H1 (cell line): ENCODE data around the gene KLHL40. TPM values are rescaled to one million over a fixed set of nuclear protein-coding genes. Genes with fewer than 3 reads are reported as not detected.

ENCODE experiments used
- CTCF ChIA-PET: fragments of 300-600 bp; sonication (Branson Sonifier 250); formaldehyde crosslinking; loops from one replicate; lab custom pipeline; 2021; ENCODE audit not compliant: partially characterized antibody; lab: Charles Lee
- POLR2A ChIA-PET: fragments of 300-600 bp; sonication (Branson Sonifier 250); formaldehyde crosslinking; loops from one replicate; lab custom pipeline; 2021; ENCODE audit warnings: inconsistent platforms; ENCODE audit not compliant: partially characterized antibody; lab: Charles Lee
- DNase-seq, 2 experiments: peaks; one replicate each; pipeline versions ENCODE4 v3.0.0 to v3.0.0-alpha.2; 2010 to 2022; ENCODE audit warnings: low spot score in 2 of 2, low read depth in 1 of 2, mixed read lengths in 1 of 2
- FAIRE-seq: peaks from 2 replicates; lab custom pipeline; 2011; peaks lifted over from hg19 to GRCh38; lab: Jason Lieb, UNC
- H2AFZ ChIP-seq: 2 replicates; pipeline ENCODE4 v1.8.1; 2012; ENCODE audit warnings: low read length, inconsistent platforms
- H2AK5ac ChIP-seq: 2 replicates; pipeline ENCODE4 v1.6.1; 2013; ENCODE audit warnings: low read depth, low read length
- H2BK120ac ChIP-seq: replicated peaks from 2 replicates; pipeline ENCODE3; 2013; ENCODE audit warnings: low read depth, low read length, inconsistent platforms
- H2BK12ac ChIP-seq: 2 replicates; pipeline ENCODE4 v1.6.1; 2013; ENCODE audit warnings: low read depth, low read length
- H2BK15ac ChIP-seq: 2 replicates; pipeline ENCODE4 v1.6.1; 2013; ENCODE audit warnings: low read length
- H2BK20ac ChIP-seq: 2 replicates; pipeline ENCODE4 v1.6.1; 2013; ENCODE audit warnings: low read length
- H2BK5ac ChIP-seq: 2 replicates; pipeline ENCODE4 v1.6.1; 2013; ENCODE audit warnings: low read depth, low read length
- H3K14ac ChIP-seq: 2 replicates; pipeline ENCODE4 v1.6.1; 2013; ENCODE audit warnings: inconsistent platforms; ENCODE audit not compliant: insufficient read length
- H3K18ac ChIP-seq: 2 replicates; pipeline ENCODE4 v1.6.1; 2013; ENCODE audit warnings: low read length; ENCODE audit errors: extremely low read depth
- H3K23ac ChIP-seq: 2 replicates; pipeline ENCODE4 v1.6.1; 2013; ENCODE audit warnings: inconsistent platforms; ENCODE audit not compliant: insufficient read length
- H3K23me2 ChIP-seq: 2 replicates; pipeline ENCODE4 v1.6.1; 2013; ENCODE audit warnings: low read depth, low read length
- H3K27ac ChIP-seq: 2 replicates; pipeline ENCODE4 v1.6.1; 2011; ENCODE audit warnings: low read depth, low read length, inconsistent platforms
- H3K27me3 ChIP-seq, 4 experiments: replicated peaks in 1 of 4; 1 replicate in 1 of 4; 2 replicates in 3 of 4; pipeline versions ENCODE4 v1.6.1 to v1.8.1; 2011 to 2013; ENCODE audit warnings: low read length in 3 of 4, mild to moderate bottlenecking in 3 of 4, inconsistent platforms in 2 of 4, mixed read lengths in 2 of 4, moderate library complexity in 1 of 4; ENCODE audit not compliant: control insufficient read depth in 3 of 4, insufficient read depth in 3 of 4; ENCODE audit errors: extremely low read depth in 1 of 4
- H3K36me3 ChIP-seq, 4 experiments: 2 replicates each; pipeline versions ENCODE4 v1.6.1 to v1.8.1; 2011 to 2013; ENCODE audit warnings: mild to moderate bottlenecking in 4 of 4, low read length in 3 of 4, moderate library complexity in 2 of 4, control low read depth in 1 of 4, inconsistent platforms in 1 of 4; ENCODE audit not compliant: insufficient read depth in 4 of 4, control insufficient read depth in 2 of 4
- H3K4ac ChIP-seq: replicated peaks from 2 replicates; pipeline ENCODE3; 2013; ENCODE audit warnings: low read length, low read depth, mixed read lengths, inconsistent platforms; ENCODE audit not compliant: insufficient read length
- H3K4me1 ChIP-seq, 4 experiments: replicated peaks in 1 of 4; 1 replicate in 1 of 4; 2 replicates in 3 of 4; pipeline versions ENCODE4 v1.6.1 to v1.8.1; 2011 to 2013; ENCODE audit warnings: low read length in 3 of 4, inconsistent platforms in 2 of 4, mixed read lengths in 1 of 4; ENCODE audit not compliant: insufficient read depth in 4 of 4, control insufficient read depth in 3 of 4
- H3K4me2 ChIP-seq, 2 experiments: 2 replicates each; pipeline versions ENCODE4 v1.6.1 to v1.8.1; 2011 to 2013; ENCODE audit warnings: low read depth in 2 of 2, low read length in 2 of 2, control low read depth in 1 of 2, inconsistent platforms in 1 of 2, mild to moderate bottlenecking in 1 of 2; ENCODE audit not compliant: insufficient read depth in 1 of 2
- H3K4me3 ChIP-seq, 4 experiments: fragments of 200-600, 300-600 bp in 1 of 4; sonication (generic), shearing (Covaris generic), sonication (Bioruptor Twin) in 1 of 4; 2 replicates each; pipeline versions ENCODE4 v1.5.1 to v1.8.1; 2011 to 2016; ENCODE audit warnings: low read length in 4 of 4, low read depth in 3 of 4, control low read depth in 2 of 4, inconsistent platforms in 2 of 4, mild to moderate bottlenecking in 2 of 4, mixed read lengths in 1 of 4, moderate library complexity in 1 of 4; ENCODE audit not compliant: insufficient read depth in 2 of 4; ENCODE audit errors: extremely low read depth in 1 of 4
- H3K56ac ChIP-seq: replicated peaks from 2 replicates; pipeline ENCODE3; 2013; ENCODE audit warnings: low read depth, mild to moderate bottlenecking, mixed read lengths, low read length, inconsistent platforms; ENCODE audit not compliant: insufficient read length
- H3K79me1 ChIP-seq: 2 replicates; pipeline ENCODE4 v1.6.1; 2013; ENCODE audit warnings: low read depth, low read length, control low read depth
- H3K79me2 ChIP-seq, 2 experiments: 2 replicates each; pipeline versions ENCODE4 v1.6.1 to v1.8.1; 2012 to 2013; ENCODE audit warnings: low read length in 2 of 2, mild to moderate bottlenecking in 2 of 2, inconsistent platforms in 1 of 2; ENCODE audit not compliant: insufficient read depth in 2 of 2, control insufficient read depth in 1 of 2
- H3K9ac ChIP-seq, 4 experiments: replicated peaks in 1 of 4; 1 replicate in 1 of 4; 2 replicates in 3 of 4; pipeline versions ENCODE4 v1.6.1 to v1.8.1; 2011 to 2013; ENCODE audit warnings: low read depth in 3 of 4, low read length in 3 of 4, control low read depth in 2 of 4, mild to moderate bottlenecking in 2 of 4, moderate library complexity in 2 of 4, inconsistent platforms in 1 of 4; ENCODE audit errors: extremely low read depth in 1 of 4
- H3K9me3 ChIP-seq, 2 experiments: 2 replicates each; pipeline versions ENCODE4 v1.6.1 to v1.8.1; 2012 to 2013; ENCODE audit warnings: mild to moderate bottlenecking in 2 of 2, moderate library complexity in 2 of 2, control low read depth in 1 of 2, inconsistent platforms in 1 of 2, low read depth in 1 of 2, low read length in 1 of 2, mixed read lengths in 1 of 2; ENCODE audit not compliant: insufficient read depth in 2 of 2
- H4K20me1 ChIP-seq, 2 experiments: replicated peaks in 1 of 2; 2 replicates each; pipeline versions ENCODE3 to v1.8.1; 2011 to 2013; ENCODE audit warnings: inconsistent platforms in 2 of 2, low read length in 2 of 2, mild to moderate bottlenecking in 1 of 2; ENCODE audit not compliant: insufficient read depth in 2 of 2, control insufficient read depth in 1 of 2
- H4K5ac ChIP-seq: 2 replicates; pipeline ENCODE4 v1.6.1; 2013; ENCODE audit warnings: low read length, low read depth, mixed read lengths, inconsistent platforms; ENCODE audit not compliant: insufficient read length
- H4K8ac ChIP-seq: 2 replicates; pipeline ENCODE4 v1.8.0; 2013; ENCODE audit warnings: mild to moderate bottlenecking, moderate library complexity, low read length, inconsistent platforms; ENCODE audit not compliant: insufficient read depth; ENCODE audit errors: extremely low read depth
- H4K91ac ChIP-seq: replicated peaks from 2 replicates; pipeline ENCODE3; 2013; ENCODE audit warnings: low read length, mixed read lengths, inconsistent platforms; ENCODE audit not compliant: insufficient read length
- BACH1 ChIP-seq: IDR thresholded peaks from 2 replicates; pipeline ENCODE4 v1.6.1; 2012; ENCODE audit warnings: low read length, improper control_type of control experiment
- BCL11A ChIP-seq, 2 experiments: IDR thresholded peaks; one replicate each; pipeline ENCODE4 v1.6.1; 2011; ENCODE audit warnings: low read depth in 2 of 2, low read length in 2 of 2, mild to moderate bottlenecking in 2 of 2
- GABPA ChIP-seq: IDR thresholded peaks from 2 replicates; pipeline ENCODE4 v1.6.1; 2011; ENCODE audit warnings: mild to moderate bottlenecking, low read length, moderate library complexity, borderline replicate concordance; ENCODE audit not compliant: insufficient read depth
- GTF2F1 ChIP-seq: IDR thresholded peaks from 2 replicates; pipeline ENCODE4 v1.6.1; 2012; ENCODE audit warnings: low read depth, low read length, improper control_type of control experiment, borderline replicate concordance
- SP1 ChIP-seq: IDR thresholded peaks from 2 replicates; pipeline ENCODE4 v1.6.1; 2011; ENCODE audit warnings: low read depth, low read length
- ZNF274 ChIP-seq: IDR thresholded peaks from 2 replicates; pipeline ENCODE4 v1.7.0; 2012; ENCODE audit warnings: low read length, borderline replicate concordance; ENCODE audit errors: extremely low read depth
- polyA plus RNA-seq, 7 experiments: library from polyadenylated mRNA; depleted of rRNA in 3 of 7; stranded (reverse) in 5 of 7; unstranded in 2 of 7; fragments of >200 nt in 5 of 7; fragments of 200-250 nt in 2 of 7; gene quantifications; 1 replicate in 5 of 7; 2 replicates in 1 of 7; 4 replicates in 1 of 7; pipeline versions ENCODE4 v1.2.1 to v1.2.3, GENCODE V29; 2011 to 2013; ENCODE audit warnings: missing spikeins in 2 of 7, mixed read lengths in 2 of 7
- total RNA-seq: library from RNA; stranded (reverse); fragmentation: NEBNext Ultra II Directional; extraction: Animal tissue kit (Norgen Biotek cat#: 25700); gene quantifications from 2 replicates; pipeline ENCODE4 v1.2.1, GENCODE V29; 2021

Gene KLHL40
- total and polyA plus RNA-seq, 2 of the 8 experiments (the other 6 are each of a cell fraction or from before 2014, with no cell fraction given): 0.02 TPM; not detected in 1

GRCh38 chr3:42640129-42640528 is 45.2 kb upstream of the KLHL40 start:
- H3K4me3 ChIP-seq: no peak overlapping the region
- no peaks in the 10 kb centered on the region for H3K4me1 ChIP-seq
- no peak overlapping the region for H4K91ac ChIP-seq
- no peak overlapping the region for H3K9ac ChIP-seq
- H3K36me3 ChIP-seq: peaks cover 52 to 96% (median 89%) of the 10 kb centered on the region in 4 experiments
- POLR2A ChIA-PET: interaction anchor here (0.8 kb wide), 1 partner anchor 40 kb away, joined by 3 read pairs; the partner anchor contains the start of gene NKTR
- H3K23me2 ChIP-seq: no peaks in the 10 kb centered on the region
- H3K4ac ChIP-seq: no peak overlapping the region
- no peak overlapping the region for H3K27ac ChIP-seq
- H2BK15ac ChIP-seq: no peak overlapping the region
- DNase-seq (no peak), FAIRE-seq (no peak)
- 0 out of 4 replicates have a peak, but pooled peaks cover 4% of the 10 kb centered on the region in 2 experiments for H3K79me2 ChIP-seq
- CTCF ChIA-PET: interaction anchor here (0.8 to 1.7 kb wide), 2 partner anchors 10 to 68 kb away, joined by 4 read pairs; no protein-coding TSS in a partner anchor
- no peaks in the 10 kb centered on the region; the same call in 1 of the 2 replicates for H3K79me1 ChIP-seq
- H3K27me3 ChIP-seq: no peaks in the 10 kb centered on the region
- no peaks in the 10 kb centered on the region for H3K9me3 ChIP-seq
- no peak overlapping the region for H4K8ac ChIP-seq
- no peak overlapping the region for H3K18ac ChIP-seq
- no peak overlapping the region for H2BK5ac ChIP-seq
- no peak overlapping the region for H3K14ac ChIP-seq
- no peak overlapping the region for H3K56ac ChIP-seq
- H2AFZ ChIP-seq: no peak overlapping the region
- TF ChIP-seq GTF2F1 (no peak), ZNF274 (no peak), BCL11A (IDR thresholded peaks at IDR 0.05; ENCODE audit: low read depth in 2 of 2, low read length in 2 of 2) (no peak), BACH1 (no peak), GABPA (no peak), SP1 (no peak)
- no peak overlapping the region for H4K5ac ChIP-seq
- H4K20me1 ChIP-seq: peaks cover 2 to 7% of the 10 kb centered on the region in 2 experiments
- H2BK120ac ChIP-seq: no peak overlapping the region
- no peak overlapping the region for H3K23ac ChIP-seq
- no peak overlapping the region for H2BK12ac ChIP-seq
- H3K4me2 ChIP-seq: no peak overlapping the region
- no peak overlapping the region for H2BK20ac ChIP-seq
- no peak overlapping the region for H2AK5ac ChIP-seq
